Adrenal gland (tissue), 5 donors: Measurements from ENCODE around the gene CERK.

Experiments used
- POLR2A ChIP-seq, 2 donors: fragments of 450-650 bp; IDR thresholded peaks; one replicate each; pipeline ENCODE4 v1.6.1; 2017; ENCODE audit warnings: antibody characterized with exemption in 2 of 2, mild to moderate bottlenecking in 2 of 2, moderate library complexity in 1 of 2
- TF ChIP-seq, protein P1 (sequence below), 6 experiments: fragments of 450-650 bp in 4 of 6; fragments of 200-600 bp in 2 of 6; sonication (generic) in 1 of 6; IDR thresholded peaks; 1 replicate in 5 of 6; 2 replicates in 1 of 6; pipeline versions ENCODE4 v1.5.1 to v1.8.0; 2016 to 2021; ENCODE audit warnings: antibody characterized with exemption in 6 of 6, mild to moderate bottlenecking in 2 of 6, moderate library complexity in 1 of 6
- donor health status: DM: no; HTN: no; CAD: no.

DNA sequence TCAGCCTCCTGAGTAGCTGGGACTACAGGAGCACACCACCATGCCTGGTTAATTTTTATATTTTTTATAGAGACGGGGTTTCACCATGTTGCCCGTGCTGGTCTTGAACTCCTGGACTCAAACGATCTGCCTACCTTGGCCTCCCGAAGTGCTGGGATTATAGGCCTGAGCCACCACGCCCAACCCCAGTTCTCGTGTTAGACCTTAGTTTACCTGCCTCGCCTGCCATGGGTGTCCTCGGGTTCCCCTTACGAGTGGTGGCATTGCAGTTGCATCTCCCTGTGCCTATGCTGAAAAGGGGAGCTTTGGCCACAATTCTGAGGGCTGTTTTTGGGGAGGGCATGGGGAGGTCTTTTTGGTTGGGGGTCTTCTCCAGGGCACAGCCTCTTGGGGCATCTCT, 43.2 kb upstream of the CERK start:
- TF ChIP-seq, protein P1, sequence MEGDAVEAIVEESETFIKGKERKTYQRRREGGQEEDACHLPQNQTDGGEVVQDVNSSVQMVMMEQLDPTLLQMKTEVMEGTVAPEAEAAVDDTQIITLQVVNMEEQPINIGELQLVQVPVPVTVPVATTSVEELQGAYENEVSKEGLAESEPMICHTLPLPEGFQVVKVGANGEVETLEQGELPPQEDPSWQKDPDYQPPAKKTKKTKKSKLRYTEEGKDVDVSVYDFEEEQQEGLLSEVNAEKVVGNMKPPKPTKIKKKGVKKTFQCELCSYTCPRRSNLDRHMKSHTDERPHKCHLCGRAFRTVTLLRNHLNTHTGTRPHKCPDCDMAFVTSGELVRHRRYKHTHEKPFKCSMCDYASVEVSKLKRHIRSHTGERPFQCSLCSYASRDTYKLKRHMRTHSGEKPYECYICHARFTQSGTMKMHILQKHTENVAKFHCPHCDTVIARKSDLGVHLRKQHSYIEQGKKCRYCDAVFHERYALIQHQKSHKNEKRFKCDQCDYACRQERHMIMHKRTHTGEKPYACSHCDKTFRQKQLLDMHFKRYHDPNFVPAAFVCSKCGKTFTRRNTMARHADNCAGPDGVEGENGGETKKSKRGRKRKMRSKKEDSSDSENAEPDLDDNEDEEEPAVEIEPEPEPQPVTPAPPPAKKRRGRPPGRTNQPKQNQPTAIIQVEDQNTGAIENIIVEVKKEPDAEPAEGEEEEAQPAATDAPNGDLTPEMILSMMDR (IDR thresholded peaks at IDR 0.05): no peak
- no peak for TF ChIP-seq POLR2A (IDR thresholded peaks at IDR 0.05)
